DND-41 (cell line): ENCODE measurements around the gene CCDC200.

Source experiments
- EZH2 ChIP-seq: IDR thresholded peaks from 3 replicates; pipeline ENCODE4 v1.6.1; 2012; ENCODE audit warnings: borderline replicate concordance, low read depth, mild to moderate bottlenecking, moderate library complexity, low read length, inconsistent platforms; ENCODE audit not compliant: severe bottlenecking
- TF ChIP-seq, protein P1 (sequence below): IDR thresholded peaks from 2 replicates; pipeline ENCODE4 v1.5.1; 2012; ENCODE audit warnings: borderline replicate concordance, low read length, moderate library complexity, mild to moderate bottlenecking; ENCODE audit not compliant: poor library complexity, severe bottlenecking; ENCODE audit errors: extremely low read depth

DNA sequence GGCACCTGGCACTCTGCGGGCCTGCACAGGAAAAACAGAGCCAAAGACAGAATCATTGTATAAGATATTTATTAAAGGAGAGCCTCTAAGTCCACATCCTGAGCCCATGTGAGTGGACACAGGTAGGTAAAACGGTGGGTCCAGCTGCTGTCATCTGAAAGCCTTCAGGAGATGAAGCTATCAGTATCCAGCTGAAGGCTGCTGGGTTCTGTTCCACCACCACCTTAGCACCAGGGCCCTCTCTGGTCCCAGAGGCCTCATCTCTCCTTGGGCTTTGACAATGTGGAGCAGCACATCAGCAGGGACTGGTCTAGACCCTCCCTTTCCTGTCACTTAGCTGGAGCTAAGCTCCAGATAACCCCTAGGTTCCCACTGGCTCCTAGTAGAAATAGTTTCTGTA lies 9.4 kb downstream of the CCDC200 start:
- TF ChIP-seq, protein P1, sequence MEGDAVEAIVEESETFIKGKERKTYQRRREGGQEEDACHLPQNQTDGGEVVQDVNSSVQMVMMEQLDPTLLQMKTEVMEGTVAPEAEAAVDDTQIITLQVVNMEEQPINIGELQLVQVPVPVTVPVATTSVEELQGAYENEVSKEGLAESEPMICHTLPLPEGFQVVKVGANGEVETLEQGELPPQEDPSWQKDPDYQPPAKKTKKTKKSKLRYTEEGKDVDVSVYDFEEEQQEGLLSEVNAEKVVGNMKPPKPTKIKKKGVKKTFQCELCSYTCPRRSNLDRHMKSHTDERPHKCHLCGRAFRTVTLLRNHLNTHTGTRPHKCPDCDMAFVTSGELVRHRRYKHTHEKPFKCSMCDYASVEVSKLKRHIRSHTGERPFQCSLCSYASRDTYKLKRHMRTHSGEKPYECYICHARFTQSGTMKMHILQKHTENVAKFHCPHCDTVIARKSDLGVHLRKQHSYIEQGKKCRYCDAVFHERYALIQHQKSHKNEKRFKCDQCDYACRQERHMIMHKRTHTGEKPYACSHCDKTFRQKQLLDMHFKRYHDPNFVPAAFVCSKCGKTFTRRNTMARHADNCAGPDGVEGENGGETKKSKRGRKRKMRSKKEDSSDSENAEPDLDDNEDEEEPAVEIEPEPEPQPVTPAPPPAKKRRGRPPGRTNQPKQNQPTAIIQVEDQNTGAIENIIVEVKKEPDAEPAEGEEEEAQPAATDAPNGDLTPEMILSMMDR, result no peak
- no peak for TF ChIP-seq EZH2
